Upper lobe of left lung (tissue), 4 donors: ENCODE measurements around the gene EPHB2.

Experiments used
- EP300 ChIP-seq, 4 donors: sonication (generic); formaldehyde crosslinking; IDR thresholded peaks; one replicate each; pipeline ENCODE4 v1.5.1; 2017; ENCODE audit warnings: antibody characterized with exemption in 4 of 4, control low read depth in 2 of 4
- POLR2A ChIP-seq, 4 donors: fragments of 450-650 bp; IDR thresholded peaks; one replicate each; pipeline ENCODE4 v1.5.1; 2016 to 2017; ENCODE audit warnings: antibody characterized with exemption in 4 of 4, mild to moderate bottlenecking in 2 of 4
- POLR2AphosphoS5 ChIP-seq, 2 donors: sonication (generic); formaldehyde crosslinking; IDR thresholded peaks; one replicate each; pipeline ENCODE4 v1.5.1; 2017; ENCODE audit warnings: antibody characterized with exemption in 2 of 2
- TF ChIP-seq, protein P1 (sequence below), 6 experiments: fragments of 450-650 bp in 4 of 6; fragments of 200-600 bp in 2 of 6; sonication (generic) in 2 of 6; IDR thresholded peaks; one replicate each; pipeline ENCODE4 v1.5.1; 2016 to 2019; ENCODE audit warnings: antibody characterized with exemption in 6 of 6

- TF ChIP-seq, protein P1, sequence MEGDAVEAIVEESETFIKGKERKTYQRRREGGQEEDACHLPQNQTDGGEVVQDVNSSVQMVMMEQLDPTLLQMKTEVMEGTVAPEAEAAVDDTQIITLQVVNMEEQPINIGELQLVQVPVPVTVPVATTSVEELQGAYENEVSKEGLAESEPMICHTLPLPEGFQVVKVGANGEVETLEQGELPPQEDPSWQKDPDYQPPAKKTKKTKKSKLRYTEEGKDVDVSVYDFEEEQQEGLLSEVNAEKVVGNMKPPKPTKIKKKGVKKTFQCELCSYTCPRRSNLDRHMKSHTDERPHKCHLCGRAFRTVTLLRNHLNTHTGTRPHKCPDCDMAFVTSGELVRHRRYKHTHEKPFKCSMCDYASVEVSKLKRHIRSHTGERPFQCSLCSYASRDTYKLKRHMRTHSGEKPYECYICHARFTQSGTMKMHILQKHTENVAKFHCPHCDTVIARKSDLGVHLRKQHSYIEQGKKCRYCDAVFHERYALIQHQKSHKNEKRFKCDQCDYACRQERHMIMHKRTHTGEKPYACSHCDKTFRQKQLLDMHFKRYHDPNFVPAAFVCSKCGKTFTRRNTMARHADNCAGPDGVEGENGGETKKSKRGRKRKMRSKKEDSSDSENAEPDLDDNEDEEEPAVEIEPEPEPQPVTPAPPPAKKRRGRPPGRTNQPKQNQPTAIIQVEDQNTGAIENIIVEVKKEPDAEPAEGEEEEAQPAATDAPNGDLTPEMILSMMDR (IDR thresholded peaks at IDR 0.05): no peak
- TF ChIP-seq POLR2A (IDR thresholded peaks at IDR 0.05) (no peak), POLR2AphosphoS5 (IDR thresholded peaks at IDR 0.05) (no peak), EP300 (IDR thresholded peaks at IDR 0.05) (no peak)
Measured at GRCh38 chr1:22952694-22953056, 242.0 kb downstream of the EPHB2 start.
